A673 (cell line): ENCODE data around the gene PLEKHB2. TPM values are rescaled to one million over a fixed set of nuclear protein-coding genes. Genes with fewer than 3 reads are reported as not detected.
"Not testable (repeated sequence)": the region's sequence is repeated elsewhere in the genome, so short reads cannot be mapped to it uniquely, and the experiment has no call there.

Experiments
- BruUV-seq: library from RNA; stranded (reverse); fragments of 400-500 nt; replicated peaks from 2 replicates; lab custom pipeline; 2021; lab: Mats Ljungman, UMichigan
- CTCF ChIA-PET: fragments of 300-600 bp; sonication (Branson Sonifier 250); formaldehyde crosslinking; loops from one replicate; lab custom pipeline; 2022; ENCODE audit warnings: antibody characterized with exemption; lab: Charles Lee
- POLR2A ChIA-PET: fragments of 300-600 bp; sonication (Branson Sonifier 250); formaldehyde crosslinking; loops from one replicate; lab custom pipeline; 2022; ENCODE audit warnings: antibody characterized with exemption; ENCODE audit not compliant: low non-redundant PET; lab: Charles Lee
- DNase-seq: peaks from one replicate; pipeline ENCODE4 v3.0.0-alpha.2; 2015; ENCODE audit warnings: low spot score
- H3K27ac ChIP-seq: fragments of 200-600 bp; sonication (generic); 2 replicates; pipeline ENCODE4 v1.5.1; 2016; ENCODE audit warnings: mixed run types, low read depth, mild to moderate bottlenecking, mixed read lengths, antibody characterized with exemption, low read length; ENCODE audit not compliant: poor library complexity, severe bottlenecking
- H3K27me3 ChIP-seq: fragments of 200-600 bp; sonication (generic); replicated peaks from 2 replicates; pipeline ENCODE4 v1.6.1; 2017; ENCODE audit warnings: mixed run types, low read depth, mild to moderate bottlenecking, mixed read lengths, antibody characterized with exemption, low read length; ENCODE audit not compliant: insufficient read depth, poor library complexity
- H3K36me3 ChIP-seq: fragments of 200-600 bp; sonication (generic); 2 replicates; pipeline ENCODE4 v1.6.1; 2016; ENCODE audit warnings: mixed run types, mild to moderate bottlenecking, mixed read lengths, antibody characterized with exemption, low read length; ENCODE audit not compliant: insufficient read depth, poor library complexity, severe bottlenecking
- H3K4me1 ChIP-seq: fragments of 200-600 bp; sonication (generic); 2 replicates; pipeline ENCODE4 v1.6.1; 2017; ENCODE audit warnings: mixed run types, mild to moderate bottlenecking, mixed read lengths, antibody characterized with exemption, low read length; ENCODE audit not compliant: insufficient read depth, poor library complexity, severe bottlenecking
- H3K4me3 ChIP-seq: fragments of 200-600 bp; sonication (generic); 2 replicates; pipeline ENCODE4 v1.5.1; 2016; ENCODE audit warnings: low read depth, mixed run types, mild to moderate bottlenecking, mixed read lengths, low read length; ENCODE audit not compliant: poor library complexity, severe bottlenecking
- H3K9me3 ChIP-seq: fragments of 200-600 bp; sonication (generic); 2 replicates; pipeline ENCODE4 v1.6.1; 2016; ENCODE audit warnings: mixed run types, low read depth, mild to moderate bottlenecking, mixed read lengths, antibody characterized with exemption, low read length; ENCODE audit not compliant: poor library complexity, severe bottlenecking
- CTCF ChIP-seq: fragments of 300-800, 200-600 bp; sonication (generic); conservative IDR thresholded peaks from 2 replicates; pipeline ENCODE4 v1.5.1; 2017; ENCODE audit warnings: low read depth, mild to moderate bottlenecking, antibody characterized with exemption, low read length, moderate library complexity, mixed read lengths
- EZH2 ChIP-seq: fragments of 200-600 bp; sonication (generic); IDR thresholded peaks from 2 replicates; pipeline ENCODE4 v1.6.1; 2017; ENCODE audit warnings: borderline replicate concordance, low read depth, mild to moderate bottlenecking, mixed read lengths, antibody characterized with exemption, low read length; ENCODE audit not compliant: poor library complexity, severe bottlenecking
- intact Hi-C: fragments of 100-400 bp; cut with micrococcal nuclease; formaldehyde crosslinking; loops from one replicate; pipeline ENCODE4 v1.10.0; 2022; ENCODE audit not compliant: unreplicated experiment
- total RNA-seq: library from RNA; stranded (reverse); gene quantifications from 2 replicates; pipeline ENCODE4 v1.2.3, GENCODE V29; 2021

PLEKHB2 gene
- total RNA-seq, 1 experiment from 2014 or later = 63.8 TPM

GRCh38 chr2:131168538-131168937 lies 63.4 kb downstream of the PLEKHB2 start:
- intact Hi-C loops = no loop called here
- H3K27ac ChIP-seq = no peak overlapping the region
- no peaks in the 10 kb centered on the region for H3K27me3 ChIP-seq
- no peaks in the 10 kb centered on the region for H3K36me3 ChIP-seq
- no peak overlapping the region for H3K4me3 ChIP-seq
- no TSS peak for BruUV-seq
- DNase-seq = no peak
- no peaks in the 10 kb centered on the region for H3K9me3 ChIP-seq
- TF ChIP-seq CTCF (no peak), EZH2 (no peak)
- ChIA-PET CTCF (no interaction called here), POLR2A (no interaction called here)
- H3K4me1 ChIP-seq = no peaks in the 10 kb centered on the region

GRCh38 chr2:131178050-131178449 lies 72.9 kb downstream of the PLEKHB2 start:
- CTCF ChIA-PET, H3K36me3 ChIP-seq, BruUV-seq, DNase-seq, intact Hi-C loops, POLR2A ChIA-PET, H3K4me3 ChIP-seq, H3K9me3 ChIP-seq, H3K4me1 ChIP-seq, H3K27ac ChIP-seq: not testable (repeated sequence)
- H3K27me3 ChIP-seq = peaks cover 26% of the 10 kb centered on the region

GRCh38 chr2:131178721-131179418 lies 73.7 kb downstream of the PLEKHB2 start:
- POLR2A ChIA-PET, DNase-seq, BruUV-seq, intact Hi-C loops, H3K36me3 ChIP-seq, H3K9me3 ChIP-seq, H3K4me3 ChIP-seq, H3K27ac ChIP-seq, CTCF ChIA-PET, H3K4me1 ChIP-seq: not testable (repeated sequence)
- peaks cover 26% of the 10 kb centered on the region for H3K27me3 ChIP-seq

- DNase-seq, CTCF ChIA-PET, BruUV-seq, H3K36me3 ChIP-seq, H3K9me3 ChIP-seq, H3K4me1 ChIP-seq, POLR2A ChIA-PET, H3K27ac ChIP-seq, H3K4me3 ChIP-seq, intact Hi-C loops: not testable (repeated sequence)
- peaks cover 18% of the 10 kb centered on the region for H3K27me3 ChIP-seq
Observed at GRCh38 chr2:131181451-131181850, 76.3 kb downstream of the PLEKHB2 start.

GRCh38 chr2:131193421-131193820 lies 88.3 kb downstream of the PLEKHB2 start:
- H3K27ac ChIP-seq, H3K9me3 ChIP-seq, BruUV-seq, H3K4me1 ChIP-seq, CTCF ChIA-PET, DNase-seq, intact Hi-C loops, H3K36me3 ChIP-seq, POLR2A ChIA-PET, H3K4me3 ChIP-seq: not testable (repeated sequence)
- peaks cover 49% of the 10 kb centered on the region for H3K27me3 ChIP-seq

GRCh38 chr2:131196186-131196585 lies 91.0 kb downstream of the PLEKHB2 start:
- not testable (repeated sequence) for DNase-seq

More at GRCh38 chr2:131196186-131196585, 91.0 kb downstream of the PLEKHB2 start:
- H3K36me3 ChIP-seq, H3K9me3 ChIP-seq, CTCF ChIA-PET, H3K4me1 ChIP-seq, BruUV-seq, H3K4me3 ChIP-seq, POLR2A ChIA-PET, intact Hi-C loops, H3K27ac ChIP-seq: not testable (repeated sequence)
- peaks cover 56% of the 10 kb centered on the region for H3K27me3 ChIP-seq
